ENCODE data around the gene H2BK1. TPM values are rescaled to one million over a fixed set of nuclear protein-coding genes. Genes with fewer than 3 reads are reported as not detected.

Gene H2BK1
- total and polyA plus RNA-seq, 2 of the 13 experiments (the other 11 are each of a cell fraction or from before 2014, with no cell fraction given), result not detected

GRCh38 chr7:151232091-151232916 lies 22.0 kb upstream of the H2BK1 start, which contains the start of gene CHPF2 (continued):
- TF ChIP-seq ZNF773 (CRISPR knock-in tag; IDR thresholded peaks at IDR 0.05; ENCODE audit: borderline replicate concordance) (no peak), ZNF296 (CRISPR knock-in tag; conservative IDR thresholded peaks at IDR 0.05) (no peak), TAF15 (IDR thresholded peaks at IDR 0.05; ENCODE audit: low read depth, low read length, poor library complexity, severe bottlenecking) (no peak), ZNF772 (CRISPR knock-in tag; IDR thresholded peaks at IDR 0.05) (no peak), FOXK2 (IDR thresholded peaks at IDR 0.05) (no peak), ZNF383 (CRISPR knock-in tag; IDR thresholded peaks at IDR 0.05; ENCODE audit: borderline replicate concordance) (no peak), STAT5B (CRISPR knock-in tag; IDR thresholded peaks at IDR 0.05) (no peak), PRMT3 (CRISPR knock-in tag; IDR thresholded peaks at IDR 0.05; ENCODE audit: borderline replicate concordance, low read depth) (no peak), MLX (CRISPR knock-in tag; IDR thresholded peaks at IDR 0.05) (no peak), PBX2 (CRISPR knock-in tag; IDR thresholded peaks at IDR 0.05) (peak; percentile 91), MED1 (CRISPR knock-in tag; IDR thresholded peaks at IDR 0.05) (peak; percentile 38; the same call in 1 of the 2 replicates), HCFC1 (IDR thresholded peaks at IDR 0.05; ENCODE audit: low read depth, low read length) (no peak), ZIK1 (CRISPR knock-in tag; IDR thresholded peaks at IDR 0.05; ENCODE audit: borderline replicate concordance, low read depth) (no peak), RFXAP (CRISPR knock-in tag; IDR thresholded peaks at IDR 0.05; ENCODE audit: borderline replicate concordance) (no peak), HIVEP1 (CRISPR knock-in tag; IDR thresholded peaks at IDR 0.05) (peak; percentile 28; the same call in 1 of the 2 replicates), SIN3B (IDR thresholded peaks at IDR 0.05; ENCODE audit: low read length) (no peak), ZNF580 (CRISPR knock-in tag; IDR thresholded peaks at IDR 0.05; ENCODE audit: borderline replicate concordance, low read depth) (peak; percentile 48; the same call in 1 of the 2 replicates), FOXA1 (IDR thresholded peaks at IDR 0.05) (no peak), FOXA1 (CRISPR knock-in tag; IDR thresholded peaks at IDR 0.05) (no peak), ZFP1 (CRISPR knock-in tag; IDR thresholded peaks at IDR 0.05) (0 out of 2 replicates have a peak, but pooled peaks have one; percentile 29), THYN1 (CRISPR knock-in tag; IDR thresholded peaks at IDR 0.05; ENCODE audit: borderline replicate concordance, low read depth) (no peak), REST (IDR thresholded peaks at IDR 0.05; ENCODE audit: borderline replicate concordance in 1 of 2, low read depth in 1 of 2, low read length in 2 of 2) (no peak), MNT (IDR thresholded peaks at IDR 0.05) (no peak), ZFP62 (CRISPR knock-in tag; IDR thresholded peaks at IDR 0.05) (no peak)
